Measurements from ENCODE around the gene AHCYL2.
"Not testable (repeated sequence)": the region's sequence is repeated elsewhere in the genome, so short reads cannot be mapped to it uniquely, and the experiment has no call there.

AHCYL2 gene

GRCh38 chr7:129475931-129476330 is 251.1 kb downstream of the AHCYL2 start:
- not testable (repeated sequence) for H3K9me3 Mint-ChIP-seq, H3K27me3 Mint-ChIP-seq, H3K27ac Mint-ChIP-seq, H3K4me3 Mint-ChIP-seq
- H3K36me3 Mint-ChIP-seq (ENCODE audit: low read depth): peaks cover 30% of the 10 kb centered on the region
- H3K4me1 Mint-ChIP-seq (ENCODE audit: low read depth): peaks cover 12% of the 10 kb centered on the region

GRCh38 chr7:129476398-129476797 is 251.6 kb downstream of the AHCYL2 start:
- H3K4me3 Mint-ChIP-seq; H3K27ac Mint-ChIP-seq; H3K4me1 Mint-ChIP-seq (ENCODE audit: low read depth); H3K27me3 Mint-ChIP-seq; H3K9me3 Mint-ChIP-seq: not testable (repeated sequence)
- peaks cover 26% of the 10 kb centered on the region for H3K36me3 Mint-ChIP-seq (ENCODE audit: low read depth)

Data from stimulated activated naive CD8-positive, alpha-beta T cell treated with anti-CD3 and anti-CD28 coated beads, Interleukin-15, Interleukin-2, amounts not matched to agents 100 ng/mL and 50 ng/mL, for 24 hours (primary cell).